Neural cell (in vitro differentiated cells): ENCODE data around the gene RARS2. TPM values are rescaled to one million over a fixed set of nuclear protein-coding genes. Genes with fewer than 3 reads are reported as not detected.
"Not testable (repeated sequence)": the region's sequence is repeated elsewhere in the genome, so short reads cannot be mapped to it uniquely, and the experiment has no call there.

Experiments
- H2AFZ ChIP-seq: fragments of 200-600, 300-800 bp; sonication (generic), shearing (Covaris generic); 2 replicates; pipeline ENCODE4 v1.6.0; 2014; ENCODE audit warnings: low read depth, mild to moderate bottlenecking, antibody characterized with exemption, low read length, moderate library complexity
- H3F3A ChIP-seq: fragments of 200-600 bp; shearing (Covaris generic); 2 replicates; pipeline ENCODE4 v1.6.1; 2016; ENCODE audit warnings: mild to moderate bottlenecking, moderate library complexity, mixed read lengths, antibody characterized with exemption, low read length; ENCODE audit not compliant: insufficient read depth, poor library complexity, severe bottlenecking
- H3K27ac ChIP-seq: fragments of 200-600, 300-800 bp; sonication (generic), shearing (Covaris generic); 2 replicates; pipeline ENCODE4 v1.5.1; 2014; ENCODE audit warnings: mild to moderate bottlenecking, low read length, moderate library complexity
- H3K27me3 ChIP-seq: fragments of 300-800, 200-600 bp; sonication (generic), shearing (Covaris generic); 2 replicates; pipeline ENCODE4 v1.6.0; 2014; ENCODE audit warnings: mild to moderate bottlenecking, low read depth, low read length, moderate library complexity; ENCODE audit not compliant: insufficient read depth
- H3K36me3 ChIP-seq: fragments of 300-800, 200-600 bp; sonication (generic), shearing (Covaris generic); 2 replicates; pipeline ENCODE4 v1.5.1; 2014; ENCODE audit warnings: mild to moderate bottlenecking, antibody characterized with exemption, low read length, moderate library complexity; ENCODE audit not compliant: insufficient read depth
- H3K4me2 ChIP-seq: fragments of 300-800, 200-600 bp; sonication (generic), shearing (Covaris generic); 2 replicates; pipeline ENCODE4 v1.6.0; 2014; ENCODE audit warnings: mild to moderate bottlenecking, low read length
- H3K4me3 ChIP-seq: fragments of 300-800, 200-600 bp; sonication (generic), shearing (Covaris generic); 2 replicates; pipeline ENCODE4 v1.5.1; 2014; ENCODE audit warnings: mild to moderate bottlenecking, low read length, moderate library complexity
- H3K79me2 ChIP-seq: fragments of 200-600 bp; shearing (Covaris generic); replicated peaks from 2 replicates; pipeline ENCODE4 v1.6.0; 2014; ENCODE audit warnings: mild to moderate bottlenecking, low read length, moderate library complexity; ENCODE audit not compliant: insufficient read depth
- H3K9ac ChIP-seq: fragments of 300-800, 200-600 bp; sonication (generic), shearing (Covaris generic); 2 replicates; pipeline ENCODE4 v1.6.1; 2016; ENCODE audit warnings: mild to moderate bottlenecking, low read length, mixed read lengths
- H3K9me2 ChIP-seq: fragments of 200-600 bp; shearing (Covaris generic); 2 replicates; pipeline ENCODE4 v1.6.1; 2016; ENCODE audit warnings: mild to moderate bottlenecking, low read length, mixed read lengths; ENCODE audit not compliant: insufficient read depth
- H3K9me3 ChIP-seq: fragments of 200-600, 300-800 bp; sonication (generic), shearing (Covaris generic); 2 replicates; pipeline ENCODE4 v1.6.1; 2016; ENCODE audit warnings: mild to moderate bottlenecking, mixed run types, low read length, moderate library complexity, mixed read lengths
- H4K20me1 ChIP-seq: fragments of 200-600 bp; shearing (Covaris generic); 2 replicates; pipeline ENCODE4 v1.6.1; 2016; ENCODE audit warnings: mild to moderate bottlenecking, mixed run types; ENCODE audit not compliant: insufficient read depth
- EP300 ChIP-seq: fragments of 450-650 bp; conservative IDR thresholded peaks from 2 replicates; pipeline ENCODE4 v1.6.1; 2014; ENCODE audit warnings: antibody characterized with exemption, mild to moderate bottlenecking, moderate library complexity; ENCODE audit not compliant: poor library complexity, severe bottlenecking
- EZH2 ChIP-seq: fragments of 200-600, 300-800 bp; shearing (Covaris generic), sonication (generic); IDR thresholded peaks from 2 replicates; pipeline ENCODE4 v1.6.1; 2014; ENCODE audit warnings: antibody characterized with exemption, low read length, borderline replicate concordance, mild to moderate bottlenecking; ENCODE audit not compliant: insufficient read depth, poor library complexity, severe bottlenecking
- POLR2AphosphoS5 ChIP-seq: IDR thresholded peaks from 2 replicates; pipeline ENCODE4 v1.6.1; 2012
- RAD21 ChIP-seq: fragments of 450-650 bp; conservative IDR thresholded peaks from 2 replicates; pipeline ENCODE4 v1.6.1; 2014; ENCODE audit warnings: antibody characterized with exemption, mild to moderate bottlenecking, moderate library complexity
- SMC3 ChIP-seq: fragments of 450-650 bp; conservative IDR thresholded peaks from 2 replicates; pipeline ENCODE4 v1.6.1; 2014; ENCODE audit warnings: antibody characterized with exemption, mild to moderate bottlenecking, moderate library complexity; ENCODE audit not compliant: poor library complexity
- TAF1 ChIP-seq: IDR thresholded peaks from 2 replicates; pipeline ENCODE4 v1.6.1; 2012; ENCODE audit warnings: low read depth
- polyA plus RNA-seq: library from polyadenylated mRNA; depleted of rRNA; stranded (reverse); fragments of >200 nt; gene quantifications from 2 replicates; pipeline ENCODE4 v1.2.3, GENCODE V29; 2014
- TF ChIP-seq, protein P1 (sequence below): fragments of 450-650 bp; IDR thresholded peaks from 2 replicates; pipeline ENCODE4 v1.5.1; 2014; ENCODE audit warnings: antibody characterized with exemption, mild to moderate bottlenecking, moderate library complexity; ENCODE audit not compliant: poor library complexity, severe bottlenecking
- TF ChIP-seq, protein P2 (sequence below): IDR thresholded peaks from 2 replicates; pipeline ENCODE4 v1.6.1; 2012; ENCODE audit warnings: borderline replicate concordance

Gene RARS2
- polyA plus RNA-seq, 1 donor from 2014 or later = 50.4 TPM

DNA sequence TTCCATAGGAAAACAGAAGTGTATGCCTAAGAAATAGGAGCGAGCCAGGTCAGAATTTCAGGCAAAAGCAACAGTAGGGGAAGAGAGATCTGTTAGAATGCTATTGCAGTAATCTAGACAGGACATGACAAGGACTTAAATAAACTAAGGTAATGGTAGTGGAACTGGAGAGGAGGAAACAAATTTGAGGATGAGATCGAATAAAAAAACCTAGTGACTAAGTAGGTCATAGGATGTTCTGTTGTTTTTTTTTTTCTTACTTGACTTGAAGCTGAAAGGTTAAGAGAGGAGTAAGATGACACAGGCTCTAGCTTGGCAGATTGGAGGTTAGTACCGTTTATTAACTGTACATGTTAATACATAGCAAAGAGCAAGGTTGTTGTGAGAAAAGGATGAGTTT lies 28.7 kb upstream of the RARS2 start:
- no peaks in the 10 kb centered on the region for H3K9me2 ChIP-seq
- no peak overlapping the region for H3K9ac ChIP-seq
- H3K9me3 ChIP-seq = no peaks in the 10 kb centered on the region
- H3K4me3 ChIP-seq = no peak overlapping the region
- H3F3A ChIP-seq = no peaks in the 10 kb centered on the region
- H3K27ac ChIP-seq = no peak overlapping the region
- no peaks in the 10 kb centered on the region for H3K27me3 ChIP-seq
- H3K36me3 ChIP-seq = no peaks in the 10 kb centered on the region
- H3K4me2 ChIP-seq = no peak overlapping the region
- H2AFZ ChIP-seq = no peak overlapping the region
- no peaks in the 10 kb centered on the region for H3K79me2 ChIP-seq
- no peaks in the 10 kb centered on the region for H4K20me1 ChIP-seq
- TF ChIP-seq POLR2AphosphoS5 (no peak), TAF1 (no peak), EZH2 (no peak)
- TF ChIP-seq, protein P1, sequence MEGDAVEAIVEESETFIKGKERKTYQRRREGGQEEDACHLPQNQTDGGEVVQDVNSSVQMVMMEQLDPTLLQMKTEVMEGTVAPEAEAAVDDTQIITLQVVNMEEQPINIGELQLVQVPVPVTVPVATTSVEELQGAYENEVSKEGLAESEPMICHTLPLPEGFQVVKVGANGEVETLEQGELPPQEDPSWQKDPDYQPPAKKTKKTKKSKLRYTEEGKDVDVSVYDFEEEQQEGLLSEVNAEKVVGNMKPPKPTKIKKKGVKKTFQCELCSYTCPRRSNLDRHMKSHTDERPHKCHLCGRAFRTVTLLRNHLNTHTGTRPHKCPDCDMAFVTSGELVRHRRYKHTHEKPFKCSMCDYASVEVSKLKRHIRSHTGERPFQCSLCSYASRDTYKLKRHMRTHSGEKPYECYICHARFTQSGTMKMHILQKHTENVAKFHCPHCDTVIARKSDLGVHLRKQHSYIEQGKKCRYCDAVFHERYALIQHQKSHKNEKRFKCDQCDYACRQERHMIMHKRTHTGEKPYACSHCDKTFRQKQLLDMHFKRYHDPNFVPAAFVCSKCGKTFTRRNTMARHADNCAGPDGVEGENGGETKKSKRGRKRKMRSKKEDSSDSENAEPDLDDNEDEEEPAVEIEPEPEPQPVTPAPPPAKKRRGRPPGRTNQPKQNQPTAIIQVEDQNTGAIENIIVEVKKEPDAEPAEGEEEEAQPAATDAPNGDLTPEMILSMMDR = no peak
- TF ChIP-seq, protein P2, sequence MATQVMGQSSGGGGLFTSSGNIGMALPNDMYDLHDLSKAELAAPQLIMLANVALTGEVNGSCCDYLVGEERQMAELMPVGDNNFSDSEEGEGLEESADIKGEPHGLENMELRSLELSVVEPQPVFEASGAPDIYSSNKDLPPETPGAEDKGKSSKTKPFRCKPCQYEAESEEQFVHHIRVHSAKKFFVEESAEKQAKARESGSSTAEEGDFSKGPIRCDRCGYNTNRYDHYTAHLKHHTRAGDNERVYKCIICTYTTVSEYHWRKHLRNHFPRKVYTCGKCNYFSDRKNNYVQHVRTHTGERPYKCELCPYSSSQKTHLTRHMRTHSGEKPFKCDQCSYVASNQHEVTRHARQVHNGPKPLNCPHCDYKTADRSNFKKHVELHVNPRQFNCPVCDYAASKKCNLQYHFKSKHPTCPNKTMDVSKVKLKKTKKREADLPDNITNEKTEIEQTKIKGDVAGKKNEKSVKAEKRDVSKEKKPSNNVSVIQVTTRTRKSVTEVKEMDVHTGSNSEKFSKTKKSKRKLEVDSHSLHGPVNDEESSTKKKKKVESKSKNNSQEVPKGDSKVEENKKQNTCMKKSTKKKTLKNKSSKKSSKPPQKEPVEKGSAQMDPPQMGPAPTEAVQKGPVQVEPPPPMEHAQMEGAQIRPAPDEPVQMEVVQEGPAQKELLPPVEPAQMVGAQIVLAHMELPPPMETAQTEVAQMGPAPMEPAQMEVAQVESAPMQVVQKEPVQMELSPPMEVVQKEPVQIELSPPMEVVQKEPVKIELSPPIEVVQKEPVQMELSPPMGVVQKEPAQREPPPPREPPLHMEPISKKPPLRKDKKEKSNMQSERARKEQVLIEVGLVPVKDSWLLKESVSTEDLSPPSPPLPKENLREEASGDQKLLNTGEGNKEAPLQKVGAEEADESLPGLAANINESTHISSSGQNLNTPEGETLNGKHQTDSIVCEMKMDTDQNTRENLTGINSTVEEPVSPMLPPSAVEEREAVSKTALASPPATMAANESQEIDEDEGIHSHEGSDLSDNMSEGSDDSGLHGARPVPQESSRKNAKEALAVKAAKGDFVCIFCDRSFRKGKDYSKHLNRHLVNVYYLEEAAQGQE = no peak

DNA sequence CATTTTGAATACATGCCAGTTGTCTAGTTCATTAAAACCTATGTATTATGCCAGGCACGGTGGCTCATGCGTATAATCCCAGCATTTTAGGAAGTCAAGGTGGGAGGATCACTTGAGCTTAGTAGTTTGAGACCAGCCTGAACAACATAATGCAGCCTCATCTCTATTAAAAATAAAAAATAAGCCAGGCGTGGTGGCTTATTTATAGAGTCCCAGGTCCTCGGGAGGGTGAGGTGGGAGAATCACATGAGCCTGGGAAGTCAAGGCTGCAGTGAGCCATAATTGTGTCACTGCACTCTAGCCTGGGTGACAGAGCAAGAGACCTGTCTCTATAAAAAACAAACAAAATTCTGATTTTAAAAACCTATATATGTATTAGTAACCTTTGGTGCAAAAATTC lies 27.6 kb upstream of the RARS2 start:
- H3K4me2 ChIP-seq = no peak overlapping the region
- no peaks in the 10 kb centered on the region for H3K27me3 ChIP-seq
- no peak overlapping the region for H3K4me3 ChIP-seq
- TF ChIP-seq RAD21 = no peak
- TF ChIP-seq, protein P2 = no peak
- no peak for TF ChIP-seq EP300
- TF ChIP-seq TAF1 = no peak
- no peak for TF ChIP-seq SMC3
- no peak for TF ChIP-seq POLR2AphosphoS5
- H3K27ac ChIP-seq = no peak overlapping the region
- H3K36me3 ChIP-seq = no peaks in the 10 kb centered on the region
- H4K20me1 ChIP-seq = no peaks in the 10 kb centered on the region
- H2AFZ ChIP-seq = no peak overlapping the region
- no peaks in the 10 kb centered on the region for H3F3A ChIP-seq
- H3K9me3 ChIP-seq = no peaks in the 10 kb centered on the region
- no peaks in the 10 kb centered on the region for H3K9me2 ChIP-seq
- H3K9ac ChIP-seq = no peak overlapping the region
- H3K79me2 ChIP-seq = no peaks in the 10 kb centered on the region

DNA sequence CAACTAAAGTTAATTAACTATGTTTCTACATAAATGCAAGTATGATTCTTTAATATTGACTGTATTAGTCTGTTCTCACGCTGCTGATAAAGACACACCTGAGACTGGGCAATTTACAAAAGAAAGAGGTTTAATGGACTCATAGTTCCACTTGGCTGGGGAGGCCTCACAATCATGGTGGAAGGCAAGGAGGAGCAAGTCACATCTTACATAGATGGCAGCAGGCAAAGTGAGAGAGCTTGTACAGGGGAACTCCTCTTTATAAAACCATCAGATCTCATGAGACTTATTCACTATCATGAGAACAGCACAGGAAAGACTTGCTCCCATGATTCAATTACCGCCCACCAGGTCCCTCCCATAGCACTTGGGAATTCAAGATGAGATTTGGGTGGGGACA lies 23.2 kb upstream of the RARS2 start:
- not testable (repeated sequence) for H3K9ac ChIP-seq, H4K20me1 ChIP-seq, H3F3A ChIP-seq, H3K36me3 ChIP-seq, H3K4me2 ChIP-seq, H3K9me3 ChIP-seq, H2AFZ ChIP-seq, H3K9me2 ChIP-seq, H3K4me3 ChIP-seq, H3K27ac ChIP-seq, H3K27me3 ChIP-seq, H3K79me2 ChIP-seq
